Fibroblast of lung (primary cell): ENCODE results near the gene DIP2C.

Experiments
- EZH2 ChIP-seq: IDR thresholded peaks from 2 replicates; pipeline ENCODE4 v1.5.1; 2012; ENCODE audit warnings: low read length, control low read depth, mild to moderate bottlenecking; ENCODE audit errors: missing control alignments
- TF ChIP-seq, protein P1 (sequence below), 2 donors: IDR thresholded peaks in 1 of 2; conservative IDR thresholded peaks in 1 of 2; 1 replicate in 1 of 2; 2 replicates in 1 of 2; pipeline ENCODE4 v1.5.1; 2011 to 2012; ENCODE audit warnings: low read length in 2 of 2, control low read depth in 1 of 2, inconsistent platforms in 1 of 2, low read depth in 1 of 2, mild to moderate bottlenecking in 1 of 2

DNA sequence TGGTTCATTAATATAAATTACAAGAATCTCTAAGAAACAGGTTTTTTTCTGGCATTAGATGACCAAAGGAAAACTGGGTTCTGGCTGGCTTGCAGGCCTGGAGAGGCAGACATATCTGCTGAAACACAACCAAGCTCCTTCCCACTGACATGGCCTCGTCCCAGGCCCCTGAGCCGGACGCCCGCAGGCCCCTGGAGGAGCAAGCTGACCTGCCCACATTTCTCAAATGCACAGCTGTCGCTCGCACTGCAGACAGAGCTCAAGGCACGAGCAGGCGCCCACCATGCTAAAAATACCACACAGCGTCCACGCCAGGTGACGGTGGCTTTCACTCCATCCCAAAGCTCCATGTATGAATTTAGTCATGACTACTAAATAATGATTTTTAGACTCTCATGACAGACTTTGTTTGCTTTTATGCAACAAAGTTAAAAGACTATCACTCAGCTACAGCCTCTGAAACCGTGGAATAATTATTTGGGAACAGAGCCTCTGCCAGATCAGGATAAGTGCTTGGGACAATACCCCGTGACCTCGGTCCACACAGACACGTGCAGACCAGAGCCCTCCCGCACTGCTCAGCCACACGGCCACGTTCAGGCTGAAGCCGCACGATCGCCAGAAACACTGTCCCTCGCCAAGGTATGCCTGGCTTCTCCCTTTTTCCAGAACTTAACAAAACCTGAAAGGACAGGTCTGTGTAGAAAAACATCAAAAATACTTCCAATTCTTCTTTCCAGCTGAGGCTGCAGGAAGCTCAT is 71.1 kb downstream of the DIP2C start:
- TF ChIP-seq, protein P1, sequence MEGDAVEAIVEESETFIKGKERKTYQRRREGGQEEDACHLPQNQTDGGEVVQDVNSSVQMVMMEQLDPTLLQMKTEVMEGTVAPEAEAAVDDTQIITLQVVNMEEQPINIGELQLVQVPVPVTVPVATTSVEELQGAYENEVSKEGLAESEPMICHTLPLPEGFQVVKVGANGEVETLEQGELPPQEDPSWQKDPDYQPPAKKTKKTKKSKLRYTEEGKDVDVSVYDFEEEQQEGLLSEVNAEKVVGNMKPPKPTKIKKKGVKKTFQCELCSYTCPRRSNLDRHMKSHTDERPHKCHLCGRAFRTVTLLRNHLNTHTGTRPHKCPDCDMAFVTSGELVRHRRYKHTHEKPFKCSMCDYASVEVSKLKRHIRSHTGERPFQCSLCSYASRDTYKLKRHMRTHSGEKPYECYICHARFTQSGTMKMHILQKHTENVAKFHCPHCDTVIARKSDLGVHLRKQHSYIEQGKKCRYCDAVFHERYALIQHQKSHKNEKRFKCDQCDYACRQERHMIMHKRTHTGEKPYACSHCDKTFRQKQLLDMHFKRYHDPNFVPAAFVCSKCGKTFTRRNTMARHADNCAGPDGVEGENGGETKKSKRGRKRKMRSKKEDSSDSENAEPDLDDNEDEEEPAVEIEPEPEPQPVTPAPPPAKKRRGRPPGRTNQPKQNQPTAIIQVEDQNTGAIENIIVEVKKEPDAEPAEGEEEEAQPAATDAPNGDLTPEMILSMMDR (conservative IDR thresholded peaks at IDR 0.05 in 1 of 2, IDR thresholded peaks at IDR 0.05 in 1 of 2; ENCODE audit: low read depth in 1 of 2, low read length in 2 of 2) = no peak
- TF ChIP-seq EZH2 = no peak
